Erythroblast (primary cell): ENCODE results near the gene DHFR.
"Not testable (repeated sequence)": the region's sequence is repeated elsewhere in the genome, so short reads cannot be mapped to it uniquely, and the experiment has no call there.

Experiments
- DNase-seq, 2 experiments: peaks; one replicate each; lab custom pipeline; 2025; lab: John Stamatoyannopoulos, UW
- GATA1 ChIP-seq: IDR thresholded peaks from 2 replicates; pipeline ENCODE4 v1.6.1; 2011; ENCODE audit warnings: low read depth, mild to moderate bottlenecking, control low read depth, low read length, moderate library complexity
- POLR2A ChIP-seq: IDR thresholded peaks from 2 replicates; pipeline ENCODE4 v1.6.1; 2011; ENCODE audit warnings: mild to moderate bottlenecking, low read length

Gene DHFR

GRCh38 chr5:80672140-80672736 is 17.5 kb upstream of the DHFR start:
- TF ChIP-seq GATA1: no peak
- no peak for TF ChIP-seq POLR2A
- DNase-seq: peak; percentile 72 to 84

DNA sequence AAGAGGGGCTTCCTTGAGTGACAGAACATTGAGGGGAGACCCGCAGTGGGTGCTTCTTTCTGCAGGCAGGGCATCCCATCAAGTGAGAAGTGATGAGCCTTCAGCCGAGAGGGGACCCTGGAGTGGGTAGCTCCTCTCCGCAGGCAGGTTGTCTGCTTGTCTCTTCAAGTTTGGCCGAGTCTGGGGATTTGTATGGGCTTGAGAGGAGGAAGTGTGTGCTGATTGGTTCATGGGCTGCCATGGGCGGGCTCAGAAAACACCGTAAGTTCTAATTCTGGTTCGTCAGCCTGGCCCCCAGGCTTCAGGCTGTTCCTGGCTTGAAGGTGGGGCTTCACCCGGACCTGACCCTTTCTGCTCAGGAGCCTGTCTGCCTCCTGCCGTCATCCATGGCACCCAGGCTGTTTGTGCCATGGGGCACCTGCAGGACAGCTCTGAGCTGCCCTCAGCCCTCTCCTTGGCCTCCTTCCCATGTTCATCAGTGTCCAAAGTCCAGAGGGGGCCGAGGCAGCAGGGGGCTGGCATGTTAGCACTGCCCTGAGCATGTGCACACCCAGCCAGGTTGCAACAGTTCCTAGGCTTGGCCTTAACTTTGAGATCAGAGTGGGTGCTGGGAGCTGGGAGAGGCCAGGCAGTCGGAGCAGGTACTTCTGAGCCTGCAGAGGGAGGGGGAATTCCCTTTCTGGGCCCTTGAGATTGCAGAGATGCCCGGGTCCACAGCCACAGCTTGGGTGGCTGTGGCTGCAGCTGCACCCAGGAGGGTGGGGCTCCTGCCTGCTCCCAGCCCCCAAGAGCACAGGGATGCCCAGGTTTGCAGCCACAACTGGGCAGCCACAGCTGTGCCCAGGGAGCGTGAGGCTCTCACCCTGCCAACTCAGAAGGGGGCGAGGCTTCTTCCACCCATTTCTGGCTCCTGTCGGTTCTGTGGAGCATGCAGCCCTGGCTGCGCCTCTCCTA is 13.5 kb upstream of the DHFR start:
- TF ChIP-seq GATA1 (no peak), POLR2A (no peak)
- DNase-seq: no peak

GRCh38 chr5:80667384-80667783 is 12.6 kb upstream of the DHFR start:
- no peak for DNase-seq
- no peak for TF ChIP-seq GATA1
- no peak for TF ChIP-seq POLR2A

GRCh38 chr5:80665057-80665456 is 10.3 kb upstream of the DHFR start:
- no peak for TF ChIP-seq GATA1
- TF ChIP-seq POLR2A: no peak
- DNase-seq: no peak

- TF ChIP-seq GATA1 (no peak), POLR2A (no peak)
- no peak for DNase-seq
Observed at GRCh38 chr5:80662108-80662507, 7.3 kb upstream of the DHFR start.

DNA sequence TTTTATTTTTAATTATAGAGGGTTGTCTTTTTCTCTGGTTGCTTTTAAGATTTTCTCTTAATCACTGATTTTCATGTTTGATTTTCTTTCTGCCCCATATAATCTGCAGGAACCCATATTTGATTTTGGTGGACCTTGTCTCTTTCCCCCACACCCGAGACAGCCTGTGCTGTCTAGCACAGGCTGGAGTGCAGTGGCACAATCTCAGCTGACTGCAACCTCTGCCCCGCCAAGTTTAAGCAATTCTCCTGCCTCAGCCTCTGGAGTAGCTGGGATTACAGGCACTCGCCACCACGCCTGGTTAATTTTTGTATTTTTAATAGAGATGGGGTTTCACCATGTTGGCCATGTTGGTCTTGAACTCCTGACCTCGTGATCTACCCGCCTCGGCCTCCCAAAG is 5.9 kb upstream of the DHFR start:
- not testable (repeated sequence) for DNase-seq

DNA sequence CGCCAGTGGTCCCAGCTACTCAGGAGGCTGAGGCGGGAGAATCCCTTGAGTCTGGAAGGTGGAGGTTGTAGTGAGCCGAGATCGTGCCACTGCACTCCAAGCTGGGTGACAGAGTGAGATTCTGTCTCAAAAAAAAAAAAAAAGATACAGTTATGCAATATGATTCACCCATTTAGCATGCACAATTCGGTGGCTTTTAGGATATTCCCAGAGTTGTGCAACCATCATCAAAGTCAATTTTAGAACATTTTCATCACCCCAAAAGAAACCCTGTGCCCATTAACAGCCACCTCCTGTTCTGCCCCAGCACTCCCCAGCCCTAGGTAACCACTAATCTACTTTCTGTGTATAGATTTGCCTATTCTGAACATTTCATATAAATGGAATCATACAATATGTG is 4.3 kb upstream of the DHFR start:
- DNase-seq: no peak
- no peak for TF ChIP-seq POLR2A
- TF ChIP-seq GATA1: no peak

DNA sequence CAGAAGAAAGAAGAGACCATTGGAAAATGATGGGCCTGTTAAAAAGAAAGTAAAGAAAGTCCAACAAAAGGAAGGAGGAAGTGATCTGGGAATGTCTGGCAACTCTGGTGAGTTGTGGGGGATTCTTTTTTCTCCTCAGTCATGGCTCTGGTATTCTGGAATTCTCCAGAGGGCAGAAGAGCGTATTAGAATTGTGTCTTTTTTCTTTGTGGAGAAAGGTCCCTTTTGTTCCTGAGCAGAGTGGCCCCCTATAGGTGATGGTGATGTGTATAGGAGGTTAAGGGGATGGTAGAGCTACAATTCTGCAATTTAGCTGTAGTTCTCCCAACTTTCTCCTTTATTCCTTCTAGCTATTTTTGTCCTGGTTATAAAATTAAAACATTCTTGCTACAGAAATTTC is 1.6 kb upstream of the DHFR start:
- TF ChIP-seq GATA1 (no peak), POLR2A (no peak)
- DNase-seq: no peak

DNA sequence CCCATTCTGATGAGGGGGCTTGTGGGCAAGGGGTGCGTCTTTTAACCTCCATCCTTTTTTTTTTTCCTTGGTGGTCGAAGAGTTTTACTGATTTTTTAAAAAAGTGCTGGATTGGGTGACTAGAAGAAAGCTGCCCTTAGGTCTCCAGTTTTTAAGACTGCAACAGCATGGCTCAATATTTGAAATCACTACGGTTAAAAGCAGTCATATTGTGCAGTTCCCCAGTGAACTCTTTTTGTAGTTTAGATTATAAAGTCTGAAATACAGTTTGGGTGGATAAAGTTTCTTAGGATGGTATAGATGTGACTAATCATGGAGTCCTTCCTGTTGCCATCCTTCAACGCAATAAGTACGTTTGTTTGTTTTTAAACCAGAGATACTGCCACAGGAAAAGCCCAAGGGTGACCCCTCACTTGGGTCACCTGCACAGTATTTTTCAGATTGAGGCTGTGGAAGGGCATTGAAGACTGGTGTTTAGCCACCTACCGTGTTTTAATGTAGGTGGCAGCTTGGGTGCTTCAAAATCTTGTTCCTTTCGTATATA is 520 bp upstream of the DHFR start:
- peak in 1 of 2 experiments; percentile 50 for DNase-seq
- peak; percentile 33 for TF ChIP-seq POLR2A
- TF ChIP-seq GATA1: no peak

DNA sequence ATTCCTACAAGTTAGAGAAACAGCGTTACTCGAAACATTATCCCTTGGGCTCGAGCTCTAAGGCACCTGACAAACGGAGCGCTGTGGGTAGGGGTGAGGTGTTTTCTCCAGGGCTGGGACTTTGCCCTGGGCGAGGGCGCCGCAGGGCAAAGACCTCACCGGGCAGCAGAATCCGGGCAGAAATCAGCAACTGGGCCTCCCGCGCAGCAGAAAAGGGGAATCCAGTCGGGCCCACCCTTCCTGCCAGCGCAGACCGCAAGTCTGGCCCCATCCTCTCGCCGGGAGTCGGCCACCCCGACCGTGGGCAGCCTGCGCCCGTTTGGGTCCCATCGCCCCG is 761 bp downstream of the DHFR start:
- DNase-seq: peak; percentile 80 to 82
- TF ChIP-seq POLR2A: no peak
- no peak for TF ChIP-seq GATA1

- peak; percentile 72 to 82 for DNase-seq
- no peak for TF ChIP-seq GATA1
- TF ChIP-seq POLR2A: no peak
Observed at GRCh38 chr5:80653502-80653901, 1.3 kb downstream of the DHFR start.

GRCh38 chr5:80646926-80647325 is 7.9 kb downstream of the DHFR start:
- TF ChIP-seq POLR2A (no peak), GATA1 (no peak)

GRCh38 chr5:80644900-80645299 is 9.9 kb downstream of the DHFR start:
- no peak for DNase-seq
- TF ChIP-seq POLR2A: no peak
- TF ChIP-seq GATA1: no peak

More at GRCh38 chr5:80646926-80647325, 7.9 kb downstream of the DHFR start:
- no peak for DNase-seq

DNA sequence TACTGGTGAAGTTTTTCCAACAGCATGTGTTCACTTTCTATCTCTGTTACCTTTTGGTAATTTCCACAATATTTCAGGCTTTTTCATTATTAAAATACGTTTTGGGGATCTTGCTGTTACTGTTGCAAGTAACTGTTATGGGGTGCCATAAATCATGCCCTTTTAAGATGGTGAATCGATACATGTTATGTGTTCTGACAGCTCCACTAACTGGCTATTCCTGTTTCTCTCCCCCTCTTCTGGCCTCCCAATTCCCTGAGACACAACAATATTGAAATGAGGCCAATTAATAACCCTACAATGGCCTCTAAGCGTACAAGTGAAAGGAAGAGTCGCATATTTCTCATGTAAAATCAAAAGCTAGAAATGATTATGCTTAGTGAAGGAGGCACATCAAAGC is 13.4 kb downstream of the DHFR start:
- TF ChIP-seq GATA1 (no peak), POLR2A (no peak)
- no peak for DNase-seq
